IMR-90 (cell line): ENCODE results near the gene KAT2A. TPM values are rescaled to one million over a fixed set of nuclear protein-coding genes. Genes with fewer than 3 reads are reported as not detected.
A peak's percentile ranks its signal among the peaks of the same experiment; 100 is the strongest.

Source experiments
- ATAC-seq: fragments of 200-7000 bp; cut with Tn5 transposase; 2 replicates; pipeline ENCODE4 v1.9.1; 2020; ENCODE audit warnings: low read depth, mild to moderate bottlenecking, moderate library complexity
- BruUV-seq: library from RNA; stranded (reverse); fragments of 400-500 nt; replicated peaks from 2 replicates; lab custom pipeline; 2021; lab: Mats Ljungman, UMichigan
- CTCF ChIA-PET: fragments of 300-600 bp; formaldehyde crosslinking; extraction: SDS; loops from one replicate; lab custom pipeline; 2021; ENCODE audit warnings: antibody characterized with exemption; lab: Yijun Ruan, JAX
- POLR2A ChIA-PET: fragments of 300-600 bp; sonication (Branson Sonifier 250); formaldehyde crosslinking; loops from one replicate; lab custom pipeline; 2022; ENCODE audit warnings: antibody characterized with exemption; ENCODE audit not compliant: unreplicated experiment; lab: Charles Lee
- DNase-seq: peaks from one replicate; pipeline ENCODE4 v3.0.0; 2013
- H2AFZ ChIP-seq: replicated peaks from 2 replicates; pipeline ENCODE3; 2013; ENCODE audit warnings: low read length, mild to moderate bottlenecking; ENCODE audit not compliant: poor library complexity
- H2AK5ac ChIP-seq: 2 replicates; pipeline ENCODE4 v1.6.1; 2013; ENCODE audit warnings: low read depth, low read length, inconsistent platforms
- H2AK9ac ChIP-seq: replicated peaks from 2 replicates; pipeline ENCODE3; 2013; ENCODE audit warnings: mild to moderate bottlenecking, low read depth, low read length, moderate library complexity; ENCODE audit not compliant: poor library complexity
- H2BK120ac ChIP-seq: 2 replicates; pipeline ENCODE4 v1.6.1; 2013; ENCODE audit warnings: low read depth, low read length, inconsistent platforms
- H2BK15ac ChIP-seq: 3 replicates; pipeline ENCODE4 v1.6.1; 2013; ENCODE audit warnings: low read depth, low read length, inconsistent platforms
- H2BK20ac ChIP-seq: 2 replicates; pipeline ENCODE4 v1.6.1; 2013; ENCODE audit warnings: low read depth, mild to moderate bottlenecking, inconsistent platforms, low read length, moderate library complexity
- H2BK5ac ChIP-seq: 2 replicates; pipeline ENCODE4 v1.6.1; 2013; ENCODE audit warnings: mild to moderate bottlenecking, low read depth, low read length, inconsistent platforms; ENCODE audit not compliant: poor library complexity, severe bottlenecking
- H3K14ac ChIP-seq: replicated peaks from 2 replicates; pipeline ENCODE4 v1.6.1; 2013; ENCODE audit warnings: low read depth, low read length, inconsistent platforms
- H3K18ac ChIP-seq: 2 replicates; pipeline ENCODE4 v1.6.1; 2013; ENCODE audit warnings: low read depth, low read length, control low read depth
- H3K23ac ChIP-seq: 2 replicates; pipeline ENCODE4 v1.6.1; 2013; ENCODE audit warnings: low read depth, low read length, inconsistent platforms
- H3K27ac ChIP-seq: 2 replicates; pipeline ENCODE4 v1.5.1; 2013; ENCODE audit warnings: mild to moderate bottlenecking, control low read depth, low read length; ENCODE audit not compliant: insufficient read depth
- H3K27me3 ChIP-seq: 2 replicates; pipeline ENCODE4 v1.6.1; 2013; ENCODE audit warnings: low read length; ENCODE audit not compliant: control insufficient read depth, insufficient read depth
- H3K36me3 ChIP-seq: 2 replicates; pipeline ENCODE4 v1.6.1; 2013; ENCODE audit warnings: low read length, mixed read lengths; ENCODE audit not compliant: control insufficient read depth, insufficient read depth
- H3K4ac ChIP-seq: 2 replicates; pipeline ENCODE4 v1.6.1; 2013; ENCODE audit warnings: low read depth, low read length, inconsistent platforms
- H3K4me1 ChIP-seq: 2 replicates; pipeline ENCODE4 v1.6.1; 2013; ENCODE audit warnings: low read length, mixed read lengths; ENCODE audit not compliant: control insufficient read depth, insufficient read depth
- H3K4me2 ChIP-seq: 2 replicates; pipeline ENCODE4 v1.6.1; 2013; ENCODE audit warnings: low read depth, mild to moderate bottlenecking, control low read depth, low read length, moderate library complexity
- H3K4me3 ChIP-seq: 2 replicates; pipeline ENCODE4 v1.5.1; 2013; ENCODE audit warnings: low read depth, mild to moderate bottlenecking, control low read depth, low read length, moderate library complexity; ENCODE audit not compliant: insufficient read depth
- H3K56ac ChIP-seq: 2 replicates; pipeline ENCODE4 v1.6.1; 2013; ENCODE audit warnings: low read length, inconsistent platforms; ENCODE audit not compliant: insufficient read depth; ENCODE audit errors: extremely low read depth
- H3K79me1 ChIP-seq, 2 experiments: 2 replicates each; pipeline ENCODE4 v1.6.1; 2013; ENCODE audit warnings: low read length in 2 of 2, inconsistent platforms in 1 of 2, low read depth in 1 of 2
- H3K9ac ChIP-seq: 2 replicates; pipeline ENCODE4 v1.6.1; 2013; ENCODE audit warnings: low read depth, low read length, control low read depth
- H3K9me1 ChIP-seq: 2 replicates; pipeline ENCODE4 v1.6.1; 2013; ENCODE audit warnings: low read length, inconsistent platforms; ENCODE audit not compliant: insufficient read depth
- H3K9me3 ChIP-seq: 2 replicates; pipeline ENCODE4 v1.6.1; 2013; ENCODE audit warnings: low read length; ENCODE audit not compliant: control insufficient read depth, insufficient read depth
- H4K20me1 ChIP-seq: 2 replicates; pipeline ENCODE4 v1.6.1; 2013; ENCODE audit warnings: low read length, inconsistent platforms; ENCODE audit not compliant: insufficient read depth
- H4K5ac ChIP-seq: 2 replicates; pipeline ENCODE4 v1.6.1; 2013; ENCODE audit warnings: mild to moderate bottlenecking, low read depth, low read length, control low read depth
- H4K8ac ChIP-seq, 2 experiments: 2 replicates each; pipeline ENCODE4 v1.6.1; 2013; ENCODE audit warnings: low read depth in 2 of 2, low read length in 2 of 2, control low read depth in 1 of 2, inconsistent platforms in 1 of 2
- H4K91ac ChIP-seq: 2 replicates; pipeline ENCODE4 v1.6.1; 2013; ENCODE audit warnings: low read depth, low read length, inconsistent platforms; ENCODE audit not compliant: insufficient read depth
- BHLHE40 ChIP-seq: fragments of 150-350 bp; IDR thresholded peaks from 2 replicates; pipeline ENCODE4 v1.6.1; 2016; ENCODE audit warnings: mild to moderate bottlenecking, low read depth, low read length
- CEBPB ChIP-seq: IDR thresholded peaks from 2 replicates; pipeline ENCODE4 v1.6.1; 2012; ENCODE audit warnings: low read depth, low read length, improper control_type of control experiment
- CHD1 ChIP-seq: IDR thresholded peaks from 2 replicates; pipeline ENCODE4 v1.6.1; 2012; ENCODE audit warnings: low read depth, low read length, improper control_type of control experiment
- FOS ChIP-seq: fragments of 150-350 bp; IDR thresholded peaks from 2 replicates; pipeline ENCODE4 v1.6.1; 2016; ENCODE audit warnings: low read depth, low read length
- MAFK ChIP-seq: IDR thresholded peaks from 2 replicates; pipeline ENCODE4 v1.6.1; 2012; ENCODE audit warnings: low read depth, low read length, improper control_type of control experiment
- MAZ ChIP-seq: IDR thresholded peaks from 2 replicates; pipeline ENCODE4 v1.6.1; 2012; ENCODE audit warnings: low read depth, mild to moderate bottlenecking, low read length, improper control_type of control experiment, moderate library complexity, borderline replicate concordance
- MXI1 ChIP-seq: IDR thresholded peaks from 2 replicates; pipeline ENCODE4 v1.6.1; 2012; ENCODE audit warnings: low read depth, mild to moderate bottlenecking, low read length, moderate library complexity, borderline replicate concordance
- NFE2L2 ChIP-seq: fragments of 150-350 bp; IDR thresholded peaks from 2 replicates; pipeline ENCODE4 v1.6.1; 2016; ENCODE audit warnings: low read depth, mild to moderate bottlenecking, low read length
- RAD21 ChIP-seq: IDR thresholded peaks from 2 replicates; pipeline ENCODE4 v1.6.1; 2012; ENCODE audit warnings: low read length, improper control_type of control experiment
- RCOR1 ChIP-seq: IDR thresholded peaks from 2 replicates; pipeline ENCODE4 v1.6.1; 2012; ENCODE audit warnings: mild to moderate bottlenecking, low read length, improper control_type of control experiment; ENCODE audit not compliant: insufficient replicate concordance
- RFX5 ChIP-seq: IDR thresholded peaks from 2 replicates; pipeline ENCODE4 v1.8.0; 2012; ENCODE audit warnings: low read depth, mild to moderate bottlenecking, low read length, moderate library complexity
- SMC3 ChIP-seq: fragments of 150-350 bp; IDR thresholded peaks from 2 replicates; pipeline ENCODE4 v1.6.1; 2016; ENCODE audit warnings: low read depth, mild to moderate bottlenecking, antibody characterized with exemption, low read length, moderate library complexity
- WGBS, 2 experiments: methylation state at CpG; one replicate each; pipeline versions ENCODE4 v1.1.5 to v1.1.7; 2013; ENCODE audit warnings: missing lambda C conversion rate in 2 of 2; ENCODE audit not compliant: insufficient read length in 1 of 2; ENCODE audit errors: extremely low coverage in 2 of 2; 5-methylcytosine and 5-hydroxymethylcytosine counted together
- dilution Hi-C: fragments of 300-500 bp; cut with HindIII; formaldehyde crosslinking; loops from one replicate; pipeline ENCODE4 v1.14.3; 2018; ENCODE audit warnings: low sequenced_read_pairs; ENCODE audit not compliant: unreplicated experiment
- in situ Hi-C: fragments of 300-500 bp; cut with MboI; formaldehyde crosslinking; loops from 3 replicates; pipeline ENCODE4 v1.14.3; 2019; ENCODE audit warnings: low sequenced_read_pairs, inconsistent platforms, mixed read lengths
- intact Hi-C: fragments of 100-400 bp; cut with micrococcal nuclease; formaldehyde crosslinking; loops from 2 replicates; pipeline ENCODE4 v1.10.0; 2022
- polyA plus RNA-seq, 3 experiments: library from polyadenylated mRNA; depleted of rRNA; stranded (reverse); fragments of >200 nt; gene quantifications; 2 replicates each; pipeline ENCODE4 v1.2.3, GENCODE V29; 2012; ENCODE audit warnings: low replicate concordance in 1 of 3
- total RNA-seq: library from RNA; depleted of rRNA; stranded (reverse); fragments of >200 nt; gene quantifications from 2 replicates; pipeline ENCODE4 v1.2.3, GENCODE V29; 2012
- TF ChIP-seq, protein P1 (sequence below): conservative IDR thresholded peaks from 2 replicates; pipeline ENCODE4 v1.5.1; 2012; ENCODE audit warnings: mild to moderate bottlenecking, low read depth, low read length, improper control_type of control experiment
- TF ChIP-seq, protein P2 (sequence below): fragments of 150-350 bp; IDR thresholded peaks from 2 replicates; pipeline ENCODE4 v1.6.1; 2017; ENCODE audit warnings: mild to moderate bottlenecking, antibody characterized with exemption, low read length, low read depth
- TF ChIP-seq, protein P3 (sequence below): fragments of 150-350 bp; IDR thresholded peaks from 2 replicates; pipeline ENCODE4 v1.6.1; 2016; ENCODE audit warnings: low read depth, mild to moderate bottlenecking, low read length, moderate library complexity, borderline replicate concordance

KAT2A gene
- total and polyA plus RNA-seq, 2 of the 4 experiments (the other 2 are of a cell fraction): 6.3 to 28.2 TPM

DNA sequence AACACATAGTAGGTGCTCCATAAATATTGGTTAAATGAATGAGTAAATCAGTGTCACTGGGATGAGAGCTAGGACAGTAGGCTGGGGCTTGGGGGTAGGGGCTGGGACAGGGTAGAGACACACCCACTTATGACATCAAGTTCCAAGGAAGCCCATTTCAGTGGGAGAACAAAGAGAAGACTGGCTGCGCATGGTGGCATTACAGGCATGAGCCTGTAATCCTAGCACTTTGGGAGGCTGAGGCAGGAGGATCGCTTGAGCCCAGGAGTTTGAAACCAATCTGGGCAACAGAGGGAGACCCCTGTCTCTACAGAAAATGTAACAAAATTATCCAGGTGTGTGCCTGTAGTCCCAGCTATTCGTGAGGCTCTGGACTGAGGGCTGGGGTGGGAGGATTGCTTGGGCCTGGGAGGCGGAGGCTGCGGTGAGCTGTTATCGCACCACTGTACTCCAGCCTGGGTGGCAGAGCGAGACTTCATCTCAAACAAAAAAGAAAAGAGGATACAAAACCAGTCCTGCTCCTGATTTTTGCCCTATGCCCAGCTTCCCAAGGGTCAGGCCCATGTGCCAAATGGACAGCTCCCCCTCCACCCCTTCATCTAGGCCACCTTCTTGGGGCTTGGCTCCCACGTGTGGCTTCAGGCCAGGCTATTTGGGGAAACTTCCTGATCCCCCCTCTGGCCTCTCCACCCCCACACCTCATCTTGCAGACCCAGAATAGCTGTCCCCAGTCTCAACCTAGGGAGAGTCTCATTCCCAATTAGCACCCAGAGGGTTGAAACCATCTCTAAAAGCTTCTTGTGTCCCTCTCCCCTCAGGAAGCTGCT lies 30.0 kb downstream of the KAT2A start:
- Histone ChIP-seq H4K91ac (no peak overlapping the region), H4K5ac (no peak overlapping the region), H3K4me2 (no peak overlapping the region), H2BK20ac (no peak overlapping the region), H3K14ac (no peak overlapping the region), H3K36me3 (no peaks in the 10 kb centered on the region), H2BK120ac (no peak overlapping the region), H3K4ac (no peak overlapping the region), H3K27ac (no peak overlapping the region), H3K56ac (no peak overlapping the region), H3K9me3 (no peaks in the 10 kb centered on the region), H3K27me3 (peaks cover 68% of the 10 kb centered on the region), H2AFZ (no peak overlapping the region), H3K4me1 (no peaks in the 10 kb centered on the region), H3K9ac (no peak overlapping the region), H2AK9ac (peak overlapping the region; percentile 55), H2BK15ac (no peak overlapping the region), H4K8ac (no peak overlapping the region), H3K9me1 (no peaks in the 10 kb centered on the region), H4K20me1 (no peaks in the 10 kb centered on the region), H3K18ac (no peak overlapping the region), H3K4me3 (no peak overlapping the region), H2AK5ac (no peak overlapping the region), H2BK5ac (no peak overlapping the region), H3K23ac (no peak overlapping the region), H3K79me1 (no peaks in the 10 kb centered on the region)
- dilution Hi-C loops: no loop called here
- BruUV-seq: no TSS peak
- in situ Hi-C loops: no loop called here
- CTCF ChIA-PET: interaction anchor here (1.7 kb wide), 1 partner anchor 10 kb away, joined by 4 read pairs; no protein-coding TSS in a partner anchor
- WGBS, 2 experiments: no CpG with 5 or more reads among the region's 8 CpGs
- ATAC-seq (no peak), DNase-seq (no peak)
- intact Hi-C loops: no loop called here
- POLR2A ChIA-PET: no interaction called here
- TF ChIP-seq CHD1 (no peak), MXI1 (no peak), FOS (no peak), CEBPB (no peak), SMC3 (no peak), RCOR1 (no peak), BHLHE40 (no peak), RFX5 (no peak), NFE2L2 (no peak), MAFK (no peak), RAD21 (no peak), MAZ (no peak)
- TF ChIP-seq, protein P1, sequence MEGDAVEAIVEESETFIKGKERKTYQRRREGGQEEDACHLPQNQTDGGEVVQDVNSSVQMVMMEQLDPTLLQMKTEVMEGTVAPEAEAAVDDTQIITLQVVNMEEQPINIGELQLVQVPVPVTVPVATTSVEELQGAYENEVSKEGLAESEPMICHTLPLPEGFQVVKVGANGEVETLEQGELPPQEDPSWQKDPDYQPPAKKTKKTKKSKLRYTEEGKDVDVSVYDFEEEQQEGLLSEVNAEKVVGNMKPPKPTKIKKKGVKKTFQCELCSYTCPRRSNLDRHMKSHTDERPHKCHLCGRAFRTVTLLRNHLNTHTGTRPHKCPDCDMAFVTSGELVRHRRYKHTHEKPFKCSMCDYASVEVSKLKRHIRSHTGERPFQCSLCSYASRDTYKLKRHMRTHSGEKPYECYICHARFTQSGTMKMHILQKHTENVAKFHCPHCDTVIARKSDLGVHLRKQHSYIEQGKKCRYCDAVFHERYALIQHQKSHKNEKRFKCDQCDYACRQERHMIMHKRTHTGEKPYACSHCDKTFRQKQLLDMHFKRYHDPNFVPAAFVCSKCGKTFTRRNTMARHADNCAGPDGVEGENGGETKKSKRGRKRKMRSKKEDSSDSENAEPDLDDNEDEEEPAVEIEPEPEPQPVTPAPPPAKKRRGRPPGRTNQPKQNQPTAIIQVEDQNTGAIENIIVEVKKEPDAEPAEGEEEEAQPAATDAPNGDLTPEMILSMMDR: no peak
- TF ChIP-seq, protein P2, sequence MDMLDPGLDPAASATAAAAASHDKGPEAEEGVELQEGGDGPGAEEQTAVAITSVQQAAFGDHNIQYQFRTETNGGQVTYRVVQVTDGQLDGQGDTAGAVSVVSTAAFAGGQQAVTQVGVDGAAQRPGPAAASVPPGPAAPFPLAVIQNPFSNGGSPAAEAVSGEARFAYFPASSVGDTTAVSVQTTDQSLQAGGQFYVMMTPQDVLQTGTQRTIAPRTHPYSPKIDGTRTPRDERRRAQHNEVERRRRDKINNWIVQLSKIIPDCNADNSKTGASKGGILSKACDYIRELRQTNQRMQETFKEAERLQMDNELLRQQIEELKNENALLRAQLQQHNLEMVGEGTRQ: no peak
- TF ChIP-seq, protein P3, sequence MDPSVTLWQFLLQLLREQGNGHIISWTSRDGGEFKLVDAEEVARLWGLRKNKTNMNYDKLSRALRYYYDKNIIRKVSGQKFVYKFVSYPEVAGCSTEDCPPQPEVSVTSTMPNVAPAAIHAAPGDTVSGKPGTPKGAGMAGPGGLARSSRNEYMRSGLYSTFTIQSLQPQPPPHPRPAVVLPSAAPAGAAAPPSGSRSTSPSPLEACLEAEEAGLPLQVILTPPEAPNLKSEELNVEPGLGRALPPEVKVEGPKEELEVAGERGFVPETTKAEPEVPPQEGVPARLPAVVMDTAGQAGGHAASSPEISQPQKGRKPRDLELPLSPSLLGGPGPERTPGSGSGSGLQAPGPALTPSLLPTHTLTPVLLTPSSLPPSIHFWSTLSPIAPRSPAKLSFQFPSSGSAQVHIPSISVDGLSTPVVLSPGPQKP: no peak
